ENCODE results near the gene EFNB3.

GRCh38 chr17:7668482-7668881 is 36.5 kb upstream of the EFNB3 start:
- TF ChIP-seq CTCF (IDR thresholded peaks at IDR 0.05; ENCODE audit: insufficient read depth, low read length) (no peak), POLR2AphosphoS5 (IDR thresholded peaks at IDR 0.05; ENCODE audit: low read depth) (no peak)
